Keratinocyte (primary cell): ENCODE data around the gene SMYD3. TPM values are rescaled to one million over a fixed set of nuclear protein-coding genes. Genes with fewer than 3 reads are reported as not detected.

Experiments
- DNase-seq: peaks from one replicate; pipeline ENCODE4 v3.0.0-alpha.2; 2011; ENCODE audit warnings: low read depth, missing footprints, low spot score
- FAIRE-seq: peaks from 2 replicates; lab custom pipeline; 2011; peaks lifted over from hg19 to GRCh38; lab: Jason Lieb, UNC
- H2AFZ ChIP-seq: 2 replicates; pipeline ENCODE4 v1.6.0; 2012; ENCODE audit warnings: low read length, control low read depth, inconsistent platforms; ENCODE audit not compliant: control insufficient read depth
- H3K27ac ChIP-seq: 2 replicates; pipeline ENCODE4 v1.5.1; 2011; ENCODE audit warnings: low read length; ENCODE audit not compliant: control insufficient read depth, insufficient read depth
- H3K27me3 ChIP-seq: 3 replicates; pipeline ENCODE4 v1.6.0; 2011; ENCODE audit warnings: low read length; ENCODE audit not compliant: control insufficient read depth, insufficient read depth; ENCODE audit errors: extremely low read depth
- H3K36me3 ChIP-seq, 2 experiments: 2 replicates in 1 of 2; 3 replicates in 1 of 2; pipeline ENCODE4 v1.5.1; 2011; ENCODE audit warnings: low read length in 2 of 2, mild to moderate bottlenecking in 1 of 2; ENCODE audit not compliant: control insufficient read depth in 2 of 2, insufficient read depth in 2 of 2; ENCODE audit errors: extremely low read depth in 1 of 2
- H3K4me1 ChIP-seq: 3 replicates; pipeline ENCODE4 v1.5.1; 2011; ENCODE audit warnings: low read length; ENCODE audit not compliant: control insufficient read depth, insufficient read depth; ENCODE audit errors: extremely low read depth
- H3K4me2 ChIP-seq: 3 replicates; pipeline ENCODE4 v1.6.0; 2011; ENCODE audit warnings: low read depth, low read length; ENCODE audit not compliant: control insufficient read depth, insufficient read depth; ENCODE audit errors: extremely low read depth
- H3K4me3 ChIP-seq, 3 experiments: fragments of 200-600 bp in 1 of 3; sonication (generic) in 1 of 3; 2 replicates in 2 of 3; 3 replicates in 1 of 3; pipeline ENCODE4 v1.5.1; 2011 to 2016; ENCODE audit warnings: low read length in 3 of 3, mild to moderate bottlenecking in 3 of 3, control low read depth in 2 of 3, inconsistent platforms in 1 of 3, low read depth in 1 of 3, mixed read lengths in 1 of 3, mixed run types in 1 of 3, moderate library complexity in 1 of 3; ENCODE audit not compliant: control insufficient read depth in 2 of 3, insufficient read depth in 2 of 3; ENCODE audit errors: extremely low read depth in 1 of 3
- H3K79me2 ChIP-seq: 2 replicates; pipeline ENCODE4 v1.6.0; 2012; ENCODE audit warnings: low read length; ENCODE audit not compliant: control insufficient read depth, insufficient read depth
- H3K9ac ChIP-seq: 3 replicates; pipeline ENCODE4 v1.6.0; 2011; ENCODE audit warnings: low read length; ENCODE audit not compliant: control insufficient read depth, insufficient read depth; ENCODE audit errors: extremely low read depth
- H3K9me1 ChIP-seq: 3 replicates; pipeline ENCODE4 v1.6.0; 2011; ENCODE audit warnings: low read length; ENCODE audit not compliant: control insufficient read depth, insufficient read depth; ENCODE audit errors: extremely low read depth
- H3K9me3 ChIP-seq: 2 replicates; pipeline ENCODE4 v1.5.1; 2012; ENCODE audit warnings: low read depth, low read length; ENCODE audit not compliant: control insufficient read depth
- H4K20me1 ChIP-seq: 3 replicates; pipeline ENCODE4 v1.6.0; 2011; ENCODE audit warnings: low read length; ENCODE audit not compliant: control insufficient read depth, insufficient read depth; ENCODE audit errors: extremely low read depth
- CTCF ChIP-seq, 3 experiments: IDR thresholded peaks in 1 of 3; conservative IDR thresholded peaks in 1 of 3; optimal IDR thresholded peaks in 1 of 3; 2 replicates in 2 of 3; 3 replicates in 1 of 3; pipeline versions ENCODE3 to v1.5.1; 2011; ENCODE audit warnings: low read length in 3 of 3, mild to moderate bottlenecking in 3 of 3, moderate library complexity in 2 of 3, control low read depth in 1 of 3, inconsistent platforms in 1 of 3; ENCODE audit not compliant: insufficient read depth in 2 of 3; ENCODE audit errors: extremely low read depth in 1 of 3
- EZH2 ChIP-seq: IDR thresholded peaks from one replicate; pipeline ENCODE4 v1.6.1; 2012; ENCODE audit warnings: inconsistent platforms, mild to moderate bottlenecking, low read length, moderate library complexity
- dilution Hi-C: fragments of 300-500 bp; cut with MboI; formaldehyde crosslinking; loops from one replicate; pipeline ENCODE4 v1.7.0; 2020; ENCODE audit warnings: low sequenced_read_pairs; ENCODE audit not compliant: extremely low pct_ligation_motif_present
- polyA plus RNA-seq, 5 experiments: library from polyadenylated mRNA; depleted of rRNA in 3 of 5; stranded (reverse) in 3 of 5; stranded (forward) in 1 of 5; unstranded in 1 of 5; fragments of >200 nt; gene quantifications; 1 replicate in 1 of 5; 2 replicates in 3 of 5; 3 replicates in 1 of 5; pipeline versions ENCODE4 v1.2.1 to v1.2.3, GENCODE V29; 2011 to 2012; ENCODE audit warnings: missing spikeins in 2 of 5, low read depth in 1 of 5, low replicate concordance in 1 of 5

The SMYD3 gene
- polyA plus RNA-seq, 1 donor (not counting 4 experiments of a cell fraction or from before 2014, with no cell fraction given), result 31.0 TPM

GRCh38 chr1:245827301-245827700 lies 679.8 kb downstream of the SMYD3 start:
- Histone ChIP-seq H2AFZ (no peak overlapping the region), H3K4me1 (peaks cover 5% of the 10 kb centered on the region), H3K9ac (no peak overlapping the region), H3K9me1 (no peaks in the 10 kb centered on the region), H3K36me3 (no peaks in the 10 kb centered on the region), H3K4me2 (no peak overlapping the region), H3K27ac (no peak overlapping the region), H3K27me3 (no peaks in the 10 kb centered on the region), H3K9me3 (no peaks in the 10 kb centered on the region), H4K20me1 (no peaks in the 10 kb centered on the region), H3K79me2 (no peaks in the 10 kb centered on the region), H3K4me3 (no peak overlapping the region)
- TF ChIP-seq EZH2 (no peak), CTCF (optimal IDR thresholded peaks at IDR 0.05 in 1 of 3, IDR thresholded peaks at IDR 0.05 in 1 of 3, conservative IDR thresholded peaks at IDR 0.05 in 1 of 3; ENCODE audit: extremely low read depth in 1 of 3, insufficient read depth in 2 of 3, low read length in 3 of 3) (no peak)
- no peak for FAIRE-seq
- dilution Hi-C loops, result no loop called here
- no peak for DNase-seq

- no peak overlapping the region for H2AFZ ChIP-seq
Observed at GRCh38 chr1:245825128-245825901, 681.8 kb downstream of the SMYD3 start.

More at GRCh38 chr1:245825128-245825901, 681.8 kb downstream of the SMYD3 start:
- Histone ChIP-seq H4K20me1 (no peaks in the 10 kb centered on the region), H3K9me1 (no peaks in the 10 kb centered on the region), H3K4me2 (no peak overlapping the region), H3K36me3 (no peaks in the 10 kb centered on the region), H3K27me3 (no peaks in the 10 kb centered on the region), H3K79me2 (no peaks in the 10 kb centered on the region), H3K27ac (no peak overlapping the region), H3K9ac (no peak overlapping the region), H3K4me1 (peaks cover 5% of the 10 kb centered on the region), H3K4me3 (no peak overlapping the region), H3K9me3 (no peaks in the 10 kb centered on the region)
- DNase-seq (no peak), FAIRE-seq (no peak)
- dilution Hi-C loops, result no loop called here
- TF ChIP-seq CTCF (optimal IDR thresholded peaks at IDR 0.05 in 1 of 3, IDR thresholded peaks at IDR 0.05 in 1 of 3, conservative IDR thresholded peaks at IDR 0.05 in 1 of 3; ENCODE audit: extremely low read depth in 1 of 3, insufficient read depth in 2 of 3, low read length in 3 of 3) (no peak), EZH2 (no peak)
